ENCODE measurements around the gene POU2AF3. TPM values are rescaled to one million over a fixed set of nuclear protein-coding genes. Genes with fewer than 3 reads are reported as not detected.
A peak's percentile ranks its signal among the peaks of the same experiment; 100 is the strongest.

POU2AF3 gene
- total and polyA plus RNA-seq, 2 donors (not counting 1 experiment from before 2014, with no cell fraction given), result 0.07 to 0.17 TPM

GRCh38 chr11:111325259-111325658 lies 26.9 kb downstream of the POU2AF3 start:
- no peak overlapping the region for H3K27ac ChIP-seq (ENCODE audit: insufficient read depth, low read length)
- H3K4me1 ChIP-seq (ENCODE audit: control insufficient read depth, extremely low read depth, insufficient read depth, low read length), result no peaks in the 10 kb centered on the region
- no peak for TF ChIP-seq EZH2 (IDR thresholded peaks at IDR 0.05; ENCODE audit: low read length, missing control alignments)
- TF ChIP-seq, protein P1, sequence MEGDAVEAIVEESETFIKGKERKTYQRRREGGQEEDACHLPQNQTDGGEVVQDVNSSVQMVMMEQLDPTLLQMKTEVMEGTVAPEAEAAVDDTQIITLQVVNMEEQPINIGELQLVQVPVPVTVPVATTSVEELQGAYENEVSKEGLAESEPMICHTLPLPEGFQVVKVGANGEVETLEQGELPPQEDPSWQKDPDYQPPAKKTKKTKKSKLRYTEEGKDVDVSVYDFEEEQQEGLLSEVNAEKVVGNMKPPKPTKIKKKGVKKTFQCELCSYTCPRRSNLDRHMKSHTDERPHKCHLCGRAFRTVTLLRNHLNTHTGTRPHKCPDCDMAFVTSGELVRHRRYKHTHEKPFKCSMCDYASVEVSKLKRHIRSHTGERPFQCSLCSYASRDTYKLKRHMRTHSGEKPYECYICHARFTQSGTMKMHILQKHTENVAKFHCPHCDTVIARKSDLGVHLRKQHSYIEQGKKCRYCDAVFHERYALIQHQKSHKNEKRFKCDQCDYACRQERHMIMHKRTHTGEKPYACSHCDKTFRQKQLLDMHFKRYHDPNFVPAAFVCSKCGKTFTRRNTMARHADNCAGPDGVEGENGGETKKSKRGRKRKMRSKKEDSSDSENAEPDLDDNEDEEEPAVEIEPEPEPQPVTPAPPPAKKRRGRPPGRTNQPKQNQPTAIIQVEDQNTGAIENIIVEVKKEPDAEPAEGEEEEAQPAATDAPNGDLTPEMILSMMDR (conservative IDR thresholded peaks at IDR 0.05 in 1 of 2, IDR thresholded peaks at IDR 0.05 in 1 of 2; ENCODE audit: low read depth in 1 of 2, low read length in 2 of 2), result no peak
- no peak overlapping the region for H3K4me3 ChIP-seq (replicated peaks in 1 of 4; ENCODE audit: control extremely low read depth in 1 of 4, insufficient read depth in 1 of 4, low read depth in 3 of 4, low read length in 4 of 4)
- H4K20me1 ChIP-seq (ENCODE audit: control insufficient read depth, extremely low read depth, insufficient read depth, low read length), result no peaks in the 10 kb centered on the region
- DNase-seq (ENCODE audit: low read depth in 2 of 2), result no peak
- H3K36me3 ChIP-seq (ENCODE audit: control insufficient read depth, insufficient read depth, low read length), result no peaks in the 10 kb centered on the region
- no peak overlapping the region for H3K9ac ChIP-seq (ENCODE audit: insufficient read depth, low read length)
- H2AFZ ChIP-seq (ENCODE audit: low read length), result no peak overlapping the region
- peaks cover 12% of the 10 kb centered on the region for H3K27me3 ChIP-seq (ENCODE audit: control insufficient read depth, insufficient read depth, low read length)
- H3K4me2 ChIP-seq (ENCODE audit: extremely low read depth, insufficient read depth, low read length), result no peak overlapping the region
- H3K79me2 ChIP-seq (ENCODE audit: control insufficient read depth, insufficient read depth, low read length), result no peaks in the 10 kb centered on the region
- no peaks in the 10 kb centered on the region for H3K9me3 ChIP-seq (ENCODE audit: control insufficient read depth, insufficient read depth, low read depth, low read length)

GRCh38 chr11:111326824-111327223 lies 28.5 kb downstream of the POU2AF3 start:
- H3K79me2 ChIP-seq (ENCODE audit: control insufficient read depth, insufficient read depth, low read length), result no peaks in the 10 kb centered on the region
- no peaks in the 10 kb centered on the region for H3K4me1 ChIP-seq (ENCODE audit: control insufficient read depth, extremely low read depth, insufficient read depth, low read length)
- H4K20me1 ChIP-seq (ENCODE audit: control insufficient read depth, extremely low read depth, insufficient read depth, low read length), result no peaks in the 10 kb centered on the region
- no peak overlapping the region for H2AFZ ChIP-seq (ENCODE audit: low read length)
- no peak for DNase-seq (ENCODE audit: low read depth in 2 of 2)
- no peak overlapping the region for H3K4me2 ChIP-seq (ENCODE audit: extremely low read depth, insufficient read depth, low read length)
- no peak overlapping the region for H3K9ac ChIP-seq (ENCODE audit: insufficient read depth, low read length)
- no peaks in the 10 kb centered on the region for H3K36me3 ChIP-seq (ENCODE audit: control insufficient read depth, insufficient read depth, low read length)
- no peak overlapping the region for H3K27ac ChIP-seq (ENCODE audit: insufficient read depth, low read length)
- TF ChIP-seq EZH2 (IDR thresholded peaks at IDR 0.05; ENCODE audit: low read length, missing control alignments), result no peak
- TF ChIP-seq, protein P1 (conservative IDR thresholded peaks at IDR 0.05 in 1 of 2, IDR thresholded peaks at IDR 0.05 in 1 of 2; ENCODE audit: low read depth in 1 of 2, low read length in 2 of 2), result no peak
- no peak overlapping the region for H3K4me3 ChIP-seq (replicated peaks in 1 of 4; ENCODE audit: control extremely low read depth in 1 of 4, insufficient read depth in 1 of 4, low read depth in 3 of 4, low read length in 4 of 4)
- no peaks in the 10 kb centered on the region for H3K9me3 ChIP-seq (ENCODE audit: control insufficient read depth, insufficient read depth, low read depth, low read length)
- peaks cover 5% of the 10 kb centered on the region for H3K27me3 ChIP-seq (ENCODE audit: control insufficient read depth, insufficient read depth, low read length)

GRCh38 chr11:111327908-111328624 lies 29.7 kb downstream of the POU2AF3 start:
- no peaks in the 10 kb centered on the region for H3K9me3 ChIP-seq (ENCODE audit: control insufficient read depth, insufficient read depth, low read depth, low read length)
- TF ChIP-seq, protein P1 (conservative IDR thresholded peaks at IDR 0.05 in 1 of 2, IDR thresholded peaks at IDR 0.05 in 1 of 2; ENCODE audit: low read depth in 1 of 2, low read length in 2 of 2), result no peak
- TF ChIP-seq EZH2 (IDR thresholded peaks at IDR 0.05; ENCODE audit: low read length, missing control alignments), result no peak
- peak in 1 of 2 donors; percentile 23 for DNase-seq (ENCODE audit: low read depth in 2 of 2)

More at GRCh38 chr11:111327908-111328624, 29.7 kb downstream of the POU2AF3 start:
- Histone ChIP-seq H3K4me2 (ENCODE audit: extremely low read depth, insufficient read depth, low read length) (no peak overlapping the region), H3K4me3 (replicated peaks in 1 of 4; ENCODE audit: control extremely low read depth in 1 of 4, insufficient read depth in 1 of 4, low read depth in 3 of 4, low read length in 4 of 4) (no peak overlapping the region), H3K27me3 (ENCODE audit: control insufficient read depth, insufficient read depth, low read length) (no peaks in the 10 kb centered on the region), H2AFZ (ENCODE audit: low read length) (no peak overlapping the region), H3K9ac (ENCODE audit: insufficient read depth, low read length) (no peak overlapping the region), H3K36me3 (ENCODE audit: control insufficient read depth, insufficient read depth, low read length) (no peaks in the 10 kb centered on the region), H3K79me2 (ENCODE audit: control insufficient read depth, insufficient read depth, low read length) (no peaks in the 10 kb centered on the region), H3K27ac (ENCODE audit: insufficient read depth, low read length) (no peak overlapping the region), H4K20me1 (ENCODE audit: control insufficient read depth, extremely low read depth, insufficient read depth, low read length) (no peaks in the 10 kb centered on the region), H3K4me1 (ENCODE audit: control insufficient read depth, extremely low read depth, insufficient read depth, low read length) (no peaks in the 10 kb centered on the region)

Data from fibroblast of lung (primary cell).